ENCODE results near the gene MRPS27. TPM values are rescaled to one million over a fixed set of nuclear protein-coding genes. Genes with fewer than 3 reads are reported as not detected.
A peak's percentile ranks its signal among the peaks of the same experiment; 100 is the strongest.

MRPS27 gene
- total RNA-seq, 2 donors from 2014 or later = 40.1 to 59.0 TPM

GRCh38 chr5:72252008-72252407 lies 68.0 kb downstream of the MRPS27 start:
- TF ChIP-seq CTCF (IDR thresholded peaks at IDR 0.05) = no peak
- H3K9me3 ChIP-seq = no peaks in the 10 kb centered on the region
- H3K27me3 ChIP-seq = no peaks in the 10 kb centered on the region
- no peak for DNase-seq (ENCODE audit: low spot score)
- H3K4me3 ChIP-seq = no peak overlapping the region
- H3K27ac ChIP-seq = peak overlapping the region in 1 of 2 donors; percentile 43
- no peaks in the 10 kb centered on the region for H3K36me3 ChIP-seq
- H3K4me1 ChIP-seq = peaks cover 0 to 52% of the 10 kb centered on the region in 2 donors

DNA sequence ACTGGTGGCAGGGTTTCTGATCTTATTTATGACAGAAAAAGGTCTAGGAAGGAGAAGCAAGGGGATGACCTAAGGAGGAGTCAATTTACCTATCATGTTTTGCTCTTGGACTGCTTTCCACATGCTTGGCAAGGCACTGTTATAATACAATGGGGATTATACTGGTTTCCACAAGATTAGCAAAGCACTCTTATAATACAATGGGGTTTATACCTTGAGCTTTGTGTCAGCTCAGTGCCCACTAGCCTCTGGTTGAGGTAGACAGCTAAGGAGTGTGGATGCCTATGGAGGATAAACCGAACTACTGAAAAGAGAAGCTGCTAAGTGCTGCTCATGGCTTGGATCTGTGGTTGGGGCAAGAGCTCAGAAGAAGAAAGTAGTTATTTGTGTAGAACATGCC lies 68.7 kb downstream of the MRPS27 start:
- peaks cover 0 to 55% of the 10 kb centered on the region in 2 donors for H3K4me1 ChIP-seq
- no peaks in the 10 kb centered on the region for H3K27me3 ChIP-seq
- H3K9me3 ChIP-seq = no peaks in the 10 kb centered on the region
- no peak for TF ChIP-seq CTCF (IDR thresholded peaks at IDR 0.05)
- no peak for DNase-seq (ENCODE audit: low spot score)
- no peaks in the 10 kb centered on the region for H3K36me3 ChIP-seq
- H3K4me3 ChIP-seq = no peak overlapping the region
- H3K27ac ChIP-seq = peak overlapping the region in 1 of 2 donors; percentile 5

DNA sequence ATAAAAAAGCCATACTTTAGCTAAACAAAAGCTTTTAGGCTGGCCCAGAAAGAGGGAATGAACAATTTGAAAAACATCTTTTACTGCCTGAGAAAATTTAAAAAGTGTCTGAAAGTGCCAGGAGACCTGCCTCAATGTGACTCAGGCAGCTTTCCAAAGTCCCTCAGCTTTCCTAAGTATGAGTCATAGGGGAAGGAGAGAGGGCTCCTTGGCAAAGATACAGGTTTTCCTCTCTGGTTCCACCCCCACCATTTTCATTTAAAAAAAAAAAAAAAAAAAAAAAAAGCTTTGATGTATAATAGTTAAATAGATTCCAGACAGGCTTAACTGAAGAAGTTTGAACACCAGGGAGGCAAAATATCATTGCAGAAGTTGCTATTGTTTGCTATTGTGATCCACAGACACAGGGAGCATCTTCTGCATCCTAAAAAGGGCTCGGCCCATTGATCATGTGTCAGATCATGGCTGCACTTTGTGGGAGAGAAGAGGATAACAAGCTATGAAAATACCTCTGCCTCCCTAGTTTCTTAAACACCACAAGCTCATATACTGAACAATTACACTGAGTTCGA lies 71.5 kb downstream of the MRPS27 start:
- Histone ChIP-seq H3K36me3 (no peaks in the 10 kb centered on the region), H3K27me3 (no peaks in the 10 kb centered on the region), H3K4me3 (no peak overlapping the region), H3K9me3 (no peaks in the 10 kb centered on the region), H3K4me1 (peaks cover 0 to 69% of the 10 kb centered on the region in 2 donors), H3K27ac (peak overlapping the region; percentile 49 to 85)
- peak; percentile 61 for DNase-seq (ENCODE audit: low spot score)
- no peak for TF ChIP-seq CTCF (IDR thresholded peaks at IDR 0.05)

DNA sequence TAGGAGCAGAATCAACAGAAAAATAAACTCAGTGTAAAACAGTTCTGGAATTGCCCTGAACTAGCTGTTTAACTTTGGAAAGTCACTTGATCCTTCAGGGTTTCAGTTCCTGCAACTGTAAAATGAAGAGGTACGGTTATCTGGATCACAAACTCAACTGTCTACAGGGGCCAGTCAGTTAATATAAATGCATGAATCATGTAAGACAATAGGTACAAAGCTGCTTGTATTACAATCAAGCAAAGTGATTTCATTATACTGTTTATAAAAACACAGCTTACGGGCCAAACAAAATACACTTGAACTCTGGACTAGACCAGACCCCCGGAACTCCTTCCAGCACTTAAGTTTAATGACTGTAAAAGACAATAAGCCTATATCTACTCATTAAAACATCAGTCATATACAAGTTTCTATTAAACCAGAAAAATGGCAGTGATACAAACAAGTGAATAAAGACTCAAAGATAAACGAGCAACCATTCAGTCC lies 73.0 kb downstream of the MRPS27 start:
- H3K36me3 ChIP-seq = no peaks in the 10 kb centered on the region
- DNase-seq (ENCODE audit: low spot score) = no peak
- TF ChIP-seq CTCF (IDR thresholded peaks at IDR 0.05) = no peak
- H3K9me3 ChIP-seq = no peaks in the 10 kb centered on the region
- peak overlapping the region; percentile 62 to 85 for H3K27ac ChIP-seq
- H3K4me1 ChIP-seq = peaks cover 0 to 60% of the 10 kb centered on the region in 2 donors
- H3K27me3 ChIP-seq = no peaks in the 10 kb centered on the region
- no peak overlapping the region for H3K4me3 ChIP-seq

- DNase-seq (ENCODE audit: low spot score) = no peak
- peak overlapping the region; percentile 62 to 85 for H3K27ac ChIP-seq
- H3K27me3 ChIP-seq = no peaks in the 10 kb centered on the region
- no peak overlapping the region for H3K4me3 ChIP-seq
- peak in 1 of 2 donors; percentile 52 for TF ChIP-seq CTCF (IDR thresholded peaks at IDR 0.05)
- H3K4me1 ChIP-seq = peaks cover 0 to 55% of the 10 kb centered on the region in 2 donors
- H3K9me3 ChIP-seq = no peaks in the 10 kb centered on the region
- H3K36me3 ChIP-seq = no peaks in the 10 kb centered on the region
These were observed 74.0 kb downstream of the MRPS27 start for GRCh38 chr5:72245951-72246532.

Measured in right atrium auricular region (tissue), 2 donors.